ENCODE measurements around the gene UHRF1. TPM values are rescaled to one million over a fixed set of nuclear protein-coding genes. Genes with fewer than 3 reads are reported as not detected.

Gene UHRF1
- polyA plus RNA-seq, 1 of the 3 experiments (the other 2 are of a cell fraction) = 43.4 TPM

GRCh38 chr19:4870025-4870700 is 39.1 kb upstream of the UHRF1 start:
- Histone ChIP-seq H3K4me1 (ENCODE audit: control insufficient read depth in 1 of 2, insufficient read depth in 2 of 2, low read depth in 1 of 2, low read length in 1 of 2) (peaks cover 6 to 7% of the 10 kb centered on the region in 2 experiments; a peak in 1 of 4 replicates), H3K9ac (peak overlapping the region; percentile 25; the same call in 1 of the 2 replicates), H3K4me2 (no peak overlapping the region), H3K9me3 (no peaks in the 10 kb centered on the region), H3K27me3 (ENCODE audit: insufficient read depth) (no peaks in the 10 kb centered on the region), H3F3A (replicated peaks; ENCODE audit: insufficient read depth) (peaks cover 32% of the 10 kb centered on the region), H3K4me3 (ENCODE audit: low read depth in 2 of 2, low read length in 1 of 2) (no peak overlapping the region), H3K27ac (ENCODE audit: low read depth in 2 of 2, low read length in 1 of 2) (peak overlapping the region in 1 of 2 experiments; percentile 84; a peak in 2 of 4 replicates), H3K9me2 (no peaks in the 10 kb centered on the region), H2AFZ (ENCODE audit: low read depth) (peak overlapping the region; percentile 50; the same call in 1 of the 2 replicates), H3K36me3 (replicated peaks in 1 of 2; ENCODE audit: control insufficient read depth in 1 of 2, insufficient read depth in 2 of 2, low read length in 1 of 2) (no peaks in the 10 kb centered on the region), H3K79me2 (ENCODE audit: insufficient read depth) (peaks cover 23% of the 10 kb centered on the region), H4K20me1 (ENCODE audit: insufficient read depth) (peaks cover 10% of the 10 kb centered on the region; the same call in 1 of the 2 replicates)
- WGBS (ENCODE audit: low lambda C conversion rate) = 48% methylated on average over 10 of the region's 10 CpGs
- POLR2A ChIA-PET = no interaction called here
- TF ChIP-seq MAX (IDR thresholded peaks at IDR 0.05; ENCODE audit: low read depth) = peak; percentile 88
- TF ChIP-seq EP300 (IDR thresholded peaks at IDR 0.05; ENCODE audit: borderline replicate concordance in 1 of 2, low read depth in 1 of 2, low read length in 1 of 2) = peak in 1 of 2 experiments; percentile 64; a peak in 1 of 4 replicates
- 0 out of 2 replicates have a peak, but pooled peaks have one; percentile 23 for TF ChIP-seq ZBTB33 (IDR thresholded peaks at IDR 0.05; ENCODE audit: borderline replicate concordance, low read depth)
- no peak for TF ChIP-seq IRF3 (IDR thresholded peaks at IDR 0.05; ENCODE audit: low read depth, low read length)
- TF ChIP-seq FOSL2 (IDR thresholded peaks at IDR 0.05; ENCODE audit: borderline replicate concordance, low read depth) = peak; percentile 98
- TF ChIP-seq GABPA (IDR thresholded peaks at IDR 0.05; ENCODE audit: low read depth) = no peak
- peak; percentile 72; the same call in 1 of the 2 replicates for TF ChIP-seq TCF12 (IDR thresholded peaks at IDR 0.05)
- TF ChIP-seq EZH2phosphoT487 (IDR thresholded peaks at IDR 0.05; ENCODE audit: borderline replicate concordance, low read depth) = no peak
- 0 out of 2 replicates have a peak, but pooled peaks have one; percentile 40 for TF ChIP-seq RCOR1 (IDR thresholded peaks at IDR 0.05; ENCODE audit: low read length)
- peak; percentile 92; the same call in 1 of the 2 replicates for TF ChIP-seq JUND (IDR thresholded peaks at IDR 0.05)
- TF ChIP-seq YY1 (IDR thresholded peaks at IDR 0.05; ENCODE audit: low read depth) = 0 out of 2 replicates have a peak, but pooled peaks have one; percentile 15
- TF ChIP-seq NFIC (IDR thresholded peaks at IDR 0.05; ENCODE audit: borderline replicate concordance) = peak; percentile 32; the same call in 1 of the 2 replicates
- peak; percentile 81; the same call in 1 of the 2 replicates for TF ChIP-seq RXRA (IDR thresholded peaks at IDR 0.05; ENCODE audit: borderline replicate concordance, low read depth)
- no peak for TF ChIP-seq MXI1 (IDR thresholded peaks at IDR 0.05; ENCODE audit: low read depth, low read length)
- peak; percentile 66; the same call in 1 of the 2 replicates for TF ChIP-seq REST (IDR thresholded peaks at IDR 0.05; ENCODE audit: low read depth, low read length)
- CTCF ChIA-PET = interaction anchor here (1.0 to 8.7 kb wide), 5 partner anchors 19 to 163 kb away, joined by 3 to 121 read pairs (median 12); partner anchors contain the start of gene UHRF1
- DNase-seq = no peak

Measured in SK-N-SH (cell line).